Measurements from ENCODE around the gene EIF4G3. TPM values are rescaled to one million over a fixed set of nuclear protein-coding genes. Genes with fewer than 3 reads are reported as not detected.

Gene EIF4G3
- polyA plus RNA-seq, 1 of the 3 experiments (the other 2 are of a cell fraction): 32.0 TPM

GRCh38 chr1:21090463-21090862, 86.2 kb downstream of the EIF4G3 start (continued):
- TF ChIP-seq USF2 (IDR thresholded peaks at IDR 0.05; ENCODE audit: borderline replicate concordance, low read depth, low read length): no peak
- TF ChIP-seq IRF3 (IDR thresholded peaks at IDR 0.05; ENCODE audit: low read depth, low read length): no peak
- no peak for TF ChIP-seq ZBTB33 (IDR thresholded peaks at IDR 0.05; ENCODE audit: borderline replicate concordance, low read depth)
- TF ChIP-seq SIN3A (IDR thresholded peaks at IDR 0.05; ENCODE audit: borderline replicate concordance, low read depth, low read length): no peak
- TF ChIP-seq EP300 (IDR thresholded peaks at IDR 0.05; ENCODE audit: borderline replicate concordance in 1 of 2, low read depth in 1 of 2, low read length in 1 of 2): no peak
- no peak for TF ChIP-seq JUND (IDR thresholded peaks at IDR 0.05)

- Histone ChIP-seq H3K36me3 (replicated peaks in 1 of 2; ENCODE audit: control insufficient read depth in 1 of 2, insufficient read depth in 2 of 2, low read length in 1 of 2) (peaks cover 3 to 23% of the 10 kb centered on the region in 2 experiments), H4K20me1 (ENCODE audit: insufficient read depth) (0 out of 2 replicates have a peak, but pooled peaks cover 6% of the 10 kb centered on the region), H2AFZ (ENCODE audit: low read depth) (no peak overlapping the region), H3K27ac (ENCODE audit: low read depth in 2 of 2, low read length in 1 of 2) (peak overlapping the region; percentile 3 to 80; a peak in 1 of 4 replicates), H3K9me2 (no peaks in the 10 kb centered on the region), H3K79me2 (ENCODE audit: insufficient read depth) (peaks cover 74% of the 10 kb centered on the region), H3F3A (replicated peaks; ENCODE audit: insufficient read depth) (peaks cover 15% of the 10 kb centered on the region), H3K9ac (no peak overlapping the region), H3K4me3 (ENCODE audit: low read depth in 2 of 2, low read length in 1 of 2) (no peak overlapping the region), H3K4me1 (ENCODE audit: control insufficient read depth in 1 of 2, insufficient read depth in 2 of 2, low read depth in 1 of 2, low read length in 1 of 2) (peaks cover 0 to 9% of the 10 kb centered on the region in 2 experiments; a peak in 1 of 4 replicates), H3K4me2 (no peak overlapping the region), H3K9me3 (no peaks in the 10 kb centered on the region), H3K27me3 (ENCODE audit: insufficient read depth) (no peaks in the 10 kb centered on the region)
- POLR2A ChIA-PET: no interaction called here
- CTCF ChIA-PET: no interaction called here
- no peak for DNase-seq
- TF ChIP-seq SMC3 (IDR thresholded peaks at IDR 0.05; ENCODE audit: low read depth, low read length) (no peak), CTCF (IDR thresholded peaks at IDR 0.05) (no peak), TCF12 (IDR thresholded peaks at IDR 0.05) (no peak), GABPA (IDR thresholded peaks at IDR 0.05; ENCODE audit: low read depth) (no peak), PBX3 (IDR thresholded peaks at IDR 0.05) (no peak), REST (IDR thresholded peaks at IDR 0.05; ENCODE audit: low read depth, low read length) (no peak), NRF1 (IDR thresholded peaks at IDR 0.05; ENCODE audit: low read depth, low read length) (no peak), RAD21 (IDR thresholded peaks at IDR 0.05; ENCODE audit: low read length) (no peak), TEAD4 (IDR thresholded peaks at IDR 0.05; ENCODE audit: borderline replicate concordance, insufficient read depth) (no peak), NFIC (IDR thresholded peaks at IDR 0.05; ENCODE audit: borderline replicate concordance) (no peak), IRF3 (IDR thresholded peaks at IDR 0.05; ENCODE audit: low read depth, low read length) (no peak), USF2 (IDR thresholded peaks at IDR 0.05; ENCODE audit: borderline replicate concordance, low read depth, low read length) (no peak), POLR2AphosphoS5 (IDR thresholded peaks at IDR 0.05; ENCODE audit: low read depth, low read length) (no peak)
Measured at GRCh38 chr1:21089731-21090130, 87.0 kb downstream of the EIF4G3 start.
